GM19467 (cell line): ENCODE results near the gene TMEM179.

Experiments used
- ATAC-seq: cut with Tn5 transposase; IDR thresholded peaks from one replicate; pipeline ENCODE4 v1.9.1; 2021; ENCODE audit warnings: mild to moderate bottlenecking, moderate library complexity; ENCODE audit not compliant: unreplicated experiment

Gene TMEM179

GRCh38 chr14:104573930-104574329, 30.6 kb downstream of the TMEM179 start:
- no peak for ATAC-seq

GRCh38 chr14:104572668-104573067, 31.9 kb downstream of the TMEM179 start:
- no peak for ATAC-seq

- ATAC-seq, result no peak
Measured at GRCh38 chr14:104572024-104572626, 32.4 kb downstream of the TMEM179 start.

- ATAC-seq, result no peak
Measured at GRCh38 chr14:104571246-104571645, 33.3 kb downstream of the TMEM179 start.

- no peak for ATAC-seq
Measured at GRCh38 chr14:104569435-104569834, 35.1 kb downstream of the TMEM179 start.

GRCh38 chr14:104568620-104569019, 36.0 kb downstream of the TMEM179 start:
- no peak for ATAC-seq

- no peak for ATAC-seq
Measured at GRCh38 chr14:104567957-104568225, 36.7 kb downstream of the TMEM179 start.

- ATAC-seq, result no peak
Measured at GRCh38 chr14:104567141-104567956, 37.2 kb downstream of the TMEM179 start.

- no peak for ATAC-seq
Measured at GRCh38 chr14:104564744-104565679, 39.6 kb downstream of the TMEM179 start.

GRCh38 chr14:104563742-104564615, 40.6 kb downstream of the TMEM179 start:
- ATAC-seq, result no peak

- ATAC-seq, result no peak
Measured at GRCh38 chr14:104563191-104563741, 41.3 kb downstream of the TMEM179 start.

- no peak for ATAC-seq
Measured at GRCh38 chr14:104562606-104563005, 42.0 kb downstream of the TMEM179 start.

- no peak for ATAC-seq
Measured at GRCh38 chr14:104561632-104562495, 42.7 kb downstream of the TMEM179 start.

- no peak for ATAC-seq
Measured at GRCh38 chr14:104561124-104561557, 43.4 kb downstream of the TMEM179 start.

GRCh38 chr14:104560586-104560945, 44.0 kb downstream of the TMEM179 start:
- ATAC-seq, result no peak

- ATAC-seq, result no peak
Measured at GRCh38 chr14:104559804-104560585, 44.6 kb downstream of the TMEM179 start.

- ATAC-seq, result no peak
Measured at GRCh38 chr14:104559028-104559803, 45.4 kb downstream of the TMEM179 start.
